Heart right ventricle (tissue), 16 donors: ENCODE data around the gene GSK3A. TPM values are rescaled to one million over a fixed set of nuclear protein-coding genes. Genes with fewer than 3 reads are reported as not detected.

Experiments used
- ATAC-seq, 8 donors: fragments of 200-7000 bp; cut with Tn5 transposase; one replicate each; pipeline ENCODE4 v1.9.1; 2020; ENCODE audit warnings: mild to moderate bottlenecking in 8 of 8, moderate library complexity in 8 of 8, moderate number of reproducible peaks in 1 of 8
- DNase-seq, 2 donors: peaks; one replicate each; pipeline ENCODE4 v3.0.0-alpha.2; 2020
- H3K27ac ChIP-seq, 10 donors: fragments of 200-600 bp; sonication (generic) in 2 of 10; one replicate each; pipeline versions ENCODE4 v1.5.0 to v1.8.0; 2020 to 2022; ENCODE audit warnings: mild to moderate bottlenecking in 3 of 10
- H3K27me3 ChIP-seq, 7 donors: fragments of 200-600 bp; one replicate each; pipeline ENCODE4 v1.8.0; 2021 to 2022; ENCODE audit warnings: mild to moderate bottlenecking in 2 of 7
- H3K36me3 ChIP-seq, 9 donors: fragments of 200-600 bp; sonication (generic) in 1 of 9; one replicate each; pipeline versions ENCODE4 v1.5.0 to v1.8.0; 2020 to 2022; ENCODE audit warnings: mild to moderate bottlenecking in 2 of 9
- H3K4me1 ChIP-seq, 9 donors: fragments of 200-600 bp; sonication (generic) in 1 of 9; one replicate each; pipeline versions ENCODE4 v1.5.0 to v1.8.0; 2020 to 2022; ENCODE audit warnings: mild to moderate bottlenecking in 4 of 9
- H3K4me3 ChIP-seq, 10 donors: fragments of 200-600 bp; sonication (generic) in 2 of 10; one replicate each; pipeline versions ENCODE4 v1.5.0 to v1.8.0; 2020 to 2022; ENCODE audit warnings: mild to moderate bottlenecking in 7 of 10, moderate library complexity in 2 of 10
- H3K9me3 ChIP-seq, 11 donors: fragments of 200-600 bp in 10 of 11; sonication (generic) in 2 of 11; one replicate each; pipeline versions ENCODE4 v1.5.0 to v1.8.0; 2013 to 2022; ENCODE audit warnings: mild to moderate bottlenecking in 2 of 11, control low read depth in 1 of 11, moderate library complexity in 1 of 11
- WGBS, 2 donors: extraction: QIAGEN DNeasy Blood & Tissue Kit; methylation state at CpG; one replicate each; pipeline ENCODE4 v1.1.7; 2013; ENCODE audit warnings: inconsistent platforms in 1 of 2; 5-methylcytosine and 5-hydroxymethylcytosine counted together
- intact Hi-C, 10 donors: fragments of 100-400 bp; cut with DNase I; formaldehyde crosslinking; loops; one replicate each; pipeline versions ENCODE4 v1.11.1 to v1.14.2; 2022
- polyA plus RNA-seq, 2 donors: library from polyadenylated mRNA; stranded (reverse); fragments of 200-250 nt; gene quantifications; one replicate each; pipeline ENCODE4 v1.2.3, GENCODE V29; 2013
- total RNA-seq, 10 donors: library from RNA; stranded (reverse); fragmentation: NEBNext Ultra II Directional in 3 of 10; extraction: Animal tissue kit (Norgen Biotek cat#: 25700) in 3 of 10; gene quantifications; one replicate each; pipeline versions ENCODE4 v1.2.1 to v1.2.4, GENCODE V29; 2021 to 2023
- TF ChIP-seq, protein P1 (sequence below), 9 donors: fragments of 200-600 bp; sonication (generic) in 2 of 9; IDR thresholded peaks; one replicate each; pipeline versions ENCODE4 v1.5.0 to v1.8.0; 2021 to 2022; ENCODE audit warnings: antibody characterized with exemption in 9 of 9, mild to moderate bottlenecking in 5 of 9, moderate library complexity in 1 of 9
- donor health status: Arrhythmogenic right ventricular cardiomyopathy.
- donor health status: ischemic (EF 13 %, LVEDD 7.1; RV severe dilation, severe dysfunction).
- donor health status: healthy with polysubstance abuse.
- donor health status: DM: no; HTN: yes; CAD: no.
- donor health status: DM: no; HTN: no; CAD: no.
- donor health status: ischemic (EF 25% LVEDD 6.9; RV normal size, moderate dysfunction).
- donor health status: ischemic (EF 25% LVEDD 5.7; RV mildly dilated, moderate dysfunction).
- donor health status: healthy.
- donor health status: DM: yes; HTN: yes; CAD: no.
- donor health status: Ischemic cardiomyopathy.
- donor health status: ischemic (EF 35%, LVEDD 5.7; RV mildly dilated, moderate dysfunction).
- donor health status: nonischemic (EF 11% LVEDD 7.7; RV severe dilation, severe dysfunction).
- donor health status: DM: yes; HTN: yes; CAD: no.
- donor health status: PGD.
- donor health status: ischemic (EF 29% LVEDD 5.4; RV normal size, mild dysfunction).
- donor health status: nonischemic (EF 23%, LVEDD 6.1; RV moderate dilation, normal function).

The GSK3A gene
- total and polyA plus RNA-seq, 12 donors: 31.2 to 51.0 (median 36.4) TPM

GRCh38 chr19:42233678-42234292 lies 8.6 kb downstream of the GSK3A start:
- no peak for ATAC-seq
- Histone ChIP-seq H3K4me1 (peaks cover 0 to 7% (median 3%) of the 10 kb centered on the region in 9 donors), H3K27me3 (no peaks in the 10 kb centered on the region), H3K9me3 (no peaks in the 10 kb centered on the region), H3K27ac (no peak overlapping the region), H3K4me3 (no peak overlapping the region), H3K36me3 (peaks cover 0 to 97% (median 62%) of the 10 kb centered on the region in 9 donors)
- TF ChIP-seq, protein P1, sequence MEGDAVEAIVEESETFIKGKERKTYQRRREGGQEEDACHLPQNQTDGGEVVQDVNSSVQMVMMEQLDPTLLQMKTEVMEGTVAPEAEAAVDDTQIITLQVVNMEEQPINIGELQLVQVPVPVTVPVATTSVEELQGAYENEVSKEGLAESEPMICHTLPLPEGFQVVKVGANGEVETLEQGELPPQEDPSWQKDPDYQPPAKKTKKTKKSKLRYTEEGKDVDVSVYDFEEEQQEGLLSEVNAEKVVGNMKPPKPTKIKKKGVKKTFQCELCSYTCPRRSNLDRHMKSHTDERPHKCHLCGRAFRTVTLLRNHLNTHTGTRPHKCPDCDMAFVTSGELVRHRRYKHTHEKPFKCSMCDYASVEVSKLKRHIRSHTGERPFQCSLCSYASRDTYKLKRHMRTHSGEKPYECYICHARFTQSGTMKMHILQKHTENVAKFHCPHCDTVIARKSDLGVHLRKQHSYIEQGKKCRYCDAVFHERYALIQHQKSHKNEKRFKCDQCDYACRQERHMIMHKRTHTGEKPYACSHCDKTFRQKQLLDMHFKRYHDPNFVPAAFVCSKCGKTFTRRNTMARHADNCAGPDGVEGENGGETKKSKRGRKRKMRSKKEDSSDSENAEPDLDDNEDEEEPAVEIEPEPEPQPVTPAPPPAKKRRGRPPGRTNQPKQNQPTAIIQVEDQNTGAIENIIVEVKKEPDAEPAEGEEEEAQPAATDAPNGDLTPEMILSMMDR (IDR thresholded peaks at IDR 0.05): no peak
- DNase-seq: no peak
- WGBS, 2 donors: 90 to 94% methylated on average over 6 of the region's 6 CpGs
- intact Hi-C loops: no loop called here

DNA sequence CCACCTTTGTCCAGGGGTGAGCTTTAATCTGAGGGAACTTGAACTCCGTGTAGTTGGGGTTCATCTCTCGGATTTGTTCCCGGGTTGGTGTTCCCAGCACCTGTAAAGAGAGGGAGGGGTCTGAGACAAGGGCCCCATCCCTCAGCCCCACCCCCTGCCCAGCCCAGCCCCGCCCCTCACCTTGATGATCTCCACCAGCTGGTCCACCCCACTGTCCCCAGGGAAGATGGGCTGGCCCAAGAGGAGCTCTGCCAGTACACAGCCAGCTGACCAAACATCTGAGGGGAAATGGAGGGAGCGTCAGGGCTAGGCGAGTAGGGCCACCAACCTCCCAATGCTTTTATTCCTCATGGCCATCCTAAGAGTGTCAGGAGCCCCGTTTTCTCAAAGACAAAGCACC lies 9.3 kb downstream of the GSK3A start:
- H3K36me3 ChIP-seq: peaks cover 0 to 100% (median 62%) of the 10 kb centered on the region in 9 donors
- 78 to 81% methylated on average over 7 of the region's 7 CpGs for WGBS, 2 donors
- no peak overlapping the region for H3K4me3 ChIP-seq
- H3K27ac ChIP-seq: no peak overlapping the region
- intact Hi-C loops: no loop called here
- H3K27me3 ChIP-seq: no peaks in the 10 kb centered on the region
- ATAC-seq (peak in 1 of 8 donors; percentile 20), DNase-seq (no peak)
- TF ChIP-seq, protein P1 (IDR thresholded peaks at IDR 0.05): no peak
- no peaks in the 10 kb centered on the region for H3K9me3 ChIP-seq
- H3K4me1 ChIP-seq: peaks cover 0 to 7% (median 3%) of the 10 kb centered on the region in 9 donors

DNA sequence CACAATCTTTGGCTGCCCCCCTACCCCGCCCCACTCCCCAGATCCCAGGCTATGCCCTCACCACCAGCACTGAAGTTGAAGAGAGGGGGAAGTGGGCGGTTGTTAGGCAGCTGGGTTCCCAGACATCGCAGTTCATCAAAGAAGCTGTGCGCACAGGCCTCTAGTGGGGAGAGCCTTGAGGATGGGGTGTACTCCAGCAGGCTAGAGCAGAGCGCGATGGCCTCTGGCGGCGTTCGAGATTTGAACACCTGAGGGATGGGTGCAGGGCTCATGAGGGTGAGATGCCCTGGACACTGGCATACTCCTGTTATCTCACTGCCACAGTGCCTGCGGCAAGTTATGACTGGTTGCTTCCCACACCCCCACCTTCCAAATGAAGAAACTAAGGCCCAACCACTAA lies 10.0 kb downstream of the GSK3A start:
- Histone ChIP-seq H3K27me3 (no peaks in the 10 kb centered on the region), H3K27ac (no peak overlapping the region), H3K4me3 (no peak overlapping the region), H3K4me1 (peaks cover 0 to 7% (median 3%) of the 10 kb centered on the region in 9 donors), H3K9me3 (no peaks in the 10 kb centered on the region), H3K36me3 (peaks cover 0 to 100% (median 66%) of the 10 kb centered on the region in 9 donors)
- DNase-seq (no peak), ATAC-seq (no peak)
- intact Hi-C loops: no loop called here
- TF ChIP-seq, protein P1 (IDR thresholded peaks at IDR 0.05): no peak
- 94 to 97% methylated on average over 10 of the region's 10 CpGs for WGBS, 2 donors

- ATAC-seq (peak in 1 of 8 donors; percentile 7), DNase-seq (no peak)
- Histone ChIP-seq H3K36me3 (peaks cover 0 to 100% (median 63%) of the 10 kb centered on the region in 9 donors), H3K4me1 (peaks cover 0 to 7% (median 3%) of the 10 kb centered on the region in 9 donors), H3K27ac (peak overlapping the region in 1 of 10 donors; percentile 48), H3K9me3 (no peaks in the 10 kb centered on the region), H3K4me3 (no peak overlapping the region), H3K27me3 (no peaks in the 10 kb centered on the region)
- intact Hi-C loops: no loop called here
- 91 to 93% methylated on average over 4 of the region's 4 CpGs for WGBS, 2 donors
- TF ChIP-seq, protein P1 (IDR thresholded peaks at IDR 0.05): no peak
Observed at GRCh38 chr19:42230571-42230970, 11.8 kb downstream of the GSK3A start.
